ENCODE data around the gene ROBO1. TPM values are rescaled to one million over a fixed set of nuclear protein-coding genes. Genes with fewer than 3 reads are reported as not detected.

ROBO1 gene
- total and polyA plus RNA-seq, 2 of the 8 experiments (the other 6 are each of a cell fraction or from before 2014, with no cell fraction given), result 51.4 to 91.0 TPM

GRCh38 chr3:78881501-78881900 lies 886.3 kb downstream of the ROBO1 start:
- Histone ChIP-seq H3K4ac (replicated peaks; ENCODE audit: insufficient read length, low read depth, low read length) (no peak overlapping the region), H2BK20ac (ENCODE audit: low read length) (no peak overlapping the region), H3K79me1 (ENCODE audit: low read depth, low read length) (no peaks in the 10 kb centered on the region), H2AK5ac (ENCODE audit: low read depth, low read length) (no peak overlapping the region), H3K4me3 (ENCODE audit: extremely low read depth in 1 of 4, insufficient read depth in 2 of 4, low read depth in 3 of 4, low read length in 4 of 4) (no peak overlapping the region), H3K36me3 (ENCODE audit: control insufficient read depth in 2 of 4, insufficient read depth in 4 of 4, low read length in 3 of 4) (no peaks in the 10 kb centered on the region; a peak in 1 of 8 replicates), H3K4me2 (ENCODE audit: insufficient read depth in 1 of 2, low read depth in 2 of 2, low read length in 2 of 2) (no peak overlapping the region), H4K5ac (ENCODE audit: insufficient read length, low read depth, low read length) (no peak overlapping the region), H3K27me3 (replicated peaks in 1 of 4; ENCODE audit: control insufficient read depth in 3 of 4, extremely low read depth in 1 of 4, insufficient read depth in 3 of 4, low read length in 3 of 4) (no peaks in the 10 kb centered on the region), H2AFZ (ENCODE audit: low read length) (no peak overlapping the region), H3K79me2 (ENCODE audit: control insufficient read depth in 1 of 2, insufficient read depth in 2 of 2, low read length in 2 of 2) (peaks cover 0 to 32% of the 10 kb centered on the region in 2 experiments; a peak in 3 of 4 replicates), H2BK5ac (ENCODE audit: low read depth, low read length) (no peak overlapping the region), H4K8ac (ENCODE audit: extremely low read depth, insufficient read depth, low read length) (no peak overlapping the region), H3K56ac (replicated peaks; ENCODE audit: insufficient read length, low read depth, low read length) (no peak overlapping the region), H3K14ac (ENCODE audit: insufficient read length) (no peak overlapping the region), H4K91ac (replicated peaks; ENCODE audit: insufficient read length, low read length) (no peak overlapping the region), H3K23ac (ENCODE audit: insufficient read length) (no peak overlapping the region), H2BK12ac (ENCODE audit: low read depth, low read length) (no peak overlapping the region), H3K9me3 (ENCODE audit: insufficient read depth in 2 of 2, low read depth in 1 of 2, low read length in 1 of 2) (no peaks in the 10 kb centered on the region), H3K9ac (replicated peaks in 1 of 4; ENCODE audit: extremely low read depth in 1 of 4, low read depth in 3 of 4, low read length in 3 of 4) (no peak overlapping the region), H3K4me1 (replicated peaks in 1 of 4; ENCODE audit: control insufficient read depth in 3 of 4, insufficient read depth in 4 of 4, low read length in 3 of 4) (peaks cover 0 to 13% (median 5%) of the 10 kb centered on the region in 4 experiments; a peak in 3 of 7 replicates), H3K23me2 (ENCODE audit: low read depth, low read length) (no peaks in the 10 kb centered on the region), H2BK15ac (ENCODE audit: low read length) (no peak overlapping the region), H2BK120ac (replicated peaks; ENCODE audit: low read depth, low read length) (no peak overlapping the region), H3K18ac (ENCODE audit: extremely low read depth, low read length) (no peak overlapping the region), H3K27ac (ENCODE audit: low read depth, low read length) (no peak overlapping the region), H4K20me1 (replicated peaks in 1 of 2; ENCODE audit: control insufficient read depth in 1 of 2, insufficient read depth in 2 of 2, low read length in 2 of 2) (peaks cover 0 to 2% of the 10 kb centered on the region in 2 experiments)
- CTCF ChIA-PET (ENCODE audit: partially characterized antibody), result no interaction called here
- POLR2A ChIA-PET (ENCODE audit: partially characterized antibody), result interaction anchor here (1.2 kb wide), 1 partner anchor 9 kb away, joined by 3 read pairs; no protein-coding TSS in a partner anchor
- 96% methylated on average over 2 of the region's 2 CpGs; no CpG with 5 or more reads in 1 of the 2 experiments for WGBS, 2 experiments (ENCODE audit: extremely low coverage in 1 of 2, insufficient coverage in 1 of 2, insufficient read length in 1 of 2, insufficient replicate concordance in 2 of 2, low coverage in 1 of 2, low lambda C conversion rate in 2 of 2, missing lambda C conversion rate in 1 of 2)
- no peak for FAIRE-seq
- no peak for TF ChIP-seq SIRT6 (IDR thresholded peaks at IDR 0.05; ENCODE audit: low read length)
- TF ChIP-seq ZNF274 (IDR thresholded peaks at IDR 0.05; ENCODE audit: borderline replicate concordance, extremely low read depth, low read length), result no peak
- TF ChIP-seq RFX5 (IDR thresholded peaks at IDR 0.05; ENCODE audit: borderline replicate concordance, low read depth, low read length), result no peak
- TF ChIP-seq BCL11A (IDR thresholded peaks at IDR 0.05; ENCODE audit: low read depth in 2 of 2, low read length in 2 of 2), result no peak
- TF ChIP-seq CBX5 (IDR thresholded peaks at IDR 0.05; ENCODE audit: low read depth, low read length), result no peak
- no peak for TF ChIP-seq CTBP2 (IDR thresholded peaks at IDR 0.05; ENCODE audit: borderline replicate concordance, insufficient read depth, insufficient read length, low read length)
- no peak for TF ChIP-seq CHD1 (IDR thresholded peaks at IDR 0.05; ENCODE audit: low read depth, low read length)
- TF ChIP-seq MAFK (IDR thresholded peaks at IDR 0.05; ENCODE audit: low read depth, low read length), result no peak
- no peak for TF ChIP-seq ASH2L (IDR thresholded peaks at IDR 0.05; ENCODE audit: low read length)
- no peak for TF ChIP-seq TBP (IDR thresholded peaks at IDR 0.05; ENCODE audit: low read depth, low read length)
- no peak for TF ChIP-seq TAF7 (optimal IDR thresholded peaks at IDR 0.05; ENCODE audit: borderline replicate concordance, low read depth, low read length)
- TF ChIP-seq KDM4A (IDR thresholded peaks at IDR 0.05; ENCODE audit: low read depth, low read length, severe bottlenecking), result no peak
- no peak for TF ChIP-seq BRCA1 (IDR thresholded peaks at IDR 0.05; ENCODE audit: low read depth, low read length)
- no peak for DNase-seq (ENCODE audit: low read depth in 1 of 2, low spot score in 2 of 2)
